Adrenal gland (tissue), 5 donors: ENCODE data around the gene NEU4.

Experiments used
- POLR2A ChIP-seq, 2 donors: fragments of 450-650 bp; IDR thresholded peaks; one replicate each; pipeline ENCODE4 v1.6.1; 2017; ENCODE audit warnings: antibody characterized with exemption in 2 of 2, mild to moderate bottlenecking in 2 of 2, moderate library complexity in 1 of 2
- TF ChIP-seq, protein P1 (sequence below), 6 experiments: fragments of 450-650 bp in 4 of 6; fragments of 200-600 bp in 2 of 6; sonication (generic) in 1 of 6; IDR thresholded peaks; 1 replicate in 5 of 6; 2 replicates in 1 of 6; pipeline versions ENCODE4 v1.5.1 to v1.8.0; 2016 to 2021; ENCODE audit warnings: antibody characterized with exemption in 6 of 6, mild to moderate bottlenecking in 2 of 6, moderate library complexity in 1 of 6
- donor health status: DM: no; HTN: no; CAD: no.

DNA sequence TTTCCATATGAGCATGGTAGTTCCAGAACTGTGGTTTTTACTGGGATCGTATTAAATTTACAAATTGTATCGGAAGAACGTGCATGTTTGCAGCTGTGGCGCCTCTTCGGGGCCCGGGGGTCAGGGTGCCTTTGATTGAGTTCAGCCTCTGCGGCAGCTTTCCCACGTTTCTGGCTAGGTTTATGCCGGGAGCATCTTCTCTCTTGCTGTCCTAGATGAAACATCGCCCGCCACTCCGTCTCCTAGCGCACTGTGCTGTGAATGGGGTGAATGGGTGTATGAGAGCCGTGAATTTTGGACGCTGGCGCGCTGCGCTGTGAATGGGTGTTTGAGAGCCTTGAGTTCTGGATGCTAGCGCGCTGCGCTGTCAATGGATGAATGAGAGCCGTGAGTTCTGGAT lies 37.4 kb downstream of the NEU4 start:
- TF ChIP-seq, protein P1, sequence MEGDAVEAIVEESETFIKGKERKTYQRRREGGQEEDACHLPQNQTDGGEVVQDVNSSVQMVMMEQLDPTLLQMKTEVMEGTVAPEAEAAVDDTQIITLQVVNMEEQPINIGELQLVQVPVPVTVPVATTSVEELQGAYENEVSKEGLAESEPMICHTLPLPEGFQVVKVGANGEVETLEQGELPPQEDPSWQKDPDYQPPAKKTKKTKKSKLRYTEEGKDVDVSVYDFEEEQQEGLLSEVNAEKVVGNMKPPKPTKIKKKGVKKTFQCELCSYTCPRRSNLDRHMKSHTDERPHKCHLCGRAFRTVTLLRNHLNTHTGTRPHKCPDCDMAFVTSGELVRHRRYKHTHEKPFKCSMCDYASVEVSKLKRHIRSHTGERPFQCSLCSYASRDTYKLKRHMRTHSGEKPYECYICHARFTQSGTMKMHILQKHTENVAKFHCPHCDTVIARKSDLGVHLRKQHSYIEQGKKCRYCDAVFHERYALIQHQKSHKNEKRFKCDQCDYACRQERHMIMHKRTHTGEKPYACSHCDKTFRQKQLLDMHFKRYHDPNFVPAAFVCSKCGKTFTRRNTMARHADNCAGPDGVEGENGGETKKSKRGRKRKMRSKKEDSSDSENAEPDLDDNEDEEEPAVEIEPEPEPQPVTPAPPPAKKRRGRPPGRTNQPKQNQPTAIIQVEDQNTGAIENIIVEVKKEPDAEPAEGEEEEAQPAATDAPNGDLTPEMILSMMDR (IDR thresholded peaks at IDR 0.05) = no peak
- no peak for TF ChIP-seq POLR2A (IDR thresholded peaks at IDR 0.05)
